Suprapubic skin (tissue), 4 donors: Measurements from ENCODE around the gene TNMD. TPM values are rescaled to one million over a fixed set of nuclear protein-coding genes. Genes with fewer than 3 reads are reported as not detected.

ENCODE experiments used
- DNase-seq, 2 donors: peaks; one replicate each; pipeline ENCODE4 v3.0.0-alpha.2; 2019; ENCODE audit warnings: low spot score in 2 of 2
- H3K27ac ChIP-seq: fragments of 200-600 bp; sonication (generic); one replicate; pipeline ENCODE4 v1.5.1; 2019
- H3K27me3 ChIP-seq: fragments of 200-600 bp; sonication (generic); one replicate; pipeline ENCODE4 v1.5.1; 2019
- H3K36me3 ChIP-seq: fragments of 200-600 bp; sonication (generic); one replicate; pipeline ENCODE4 v1.5.1; 2019
- H3K4me1 ChIP-seq: fragments of 200-600 bp; sonication (generic); one replicate; pipeline ENCODE4 v1.5.1; 2019
- H3K4me3 ChIP-seq: fragments of 200-600 bp; sonication (generic); one replicate; pipeline ENCODE4 v1.5.1; 2019; ENCODE audit warnings: mild to moderate bottlenecking
- H3K9me3 ChIP-seq: fragments of 200-600 bp; sonication (generic); one replicate; pipeline ENCODE4 v1.5.1; 2019
- EP300 ChIP-seq: sonication (generic); formaldehyde crosslinking; IDR thresholded peaks from one replicate; pipeline ENCODE4 v1.6.1; 2017; ENCODE audit warnings: antibody characterized with exemption
- POLR2A ChIP-seq, 2 donors: fragments of 450-650 bp; IDR thresholded peaks; one replicate each; pipeline ENCODE4 v1.6.1; 2017; ENCODE audit warnings: antibody characterized with exemption in 2 of 2, mild to moderate bottlenecking in 2 of 2, moderate library complexity in 2 of 2
- POLR2AphosphoS5 ChIP-seq, 3 donors: sonication (generic); formaldehyde crosslinking; IDR thresholded peaks; one replicate each; pipeline ENCODE4 v1.6.1; 2017; ENCODE audit warnings: antibody characterized with exemption in 3 of 3
- WGBS: methylation state at CpG from one replicate; pipeline ENCODE4 v1.1.5; 2018; 5-methylcytosine and 5-hydroxymethylcytosine counted together
- total RNA-seq, 4 donors: library from RNA; depleted of rRNA; stranded (reverse); fragments of >200 nt; gene quantifications; one replicate each; pipeline ENCODE4 v1.1.0, GENCODE V29; 2016
- TF ChIP-seq, protein P1 (sequence below), 2 donors: fragments of 200-600 bp in 1 of 2; fragments of 450-650 bp in 1 of 2; sonication (generic) in 1 of 2; IDR thresholded peaks; one replicate each; pipeline ENCODE4 v1.5.1; 2016 to 2019; ENCODE audit warnings: antibody characterized with exemption in 2 of 2, mild to moderate bottlenecking in 1 of 2, moderate library complexity in 1 of 2

Gene TNMD
- total RNA-seq, 4 donors from 2014 or later: 2.0 to 9.0 TPM; not detected in 2

GRCh38 chrX:100593126-100593525, 8.4 kb downstream of the TNMD start:
- DNase-seq: no peak
- H3K36me3 ChIP-seq: no peaks in the 10 kb centered on the region
- no peak for TF ChIP-seq POLR2AphosphoS5 (IDR thresholded peaks at IDR 0.05)
- TF ChIP-seq EP300: no peak
- TF ChIP-seq POLR2A (IDR thresholded peaks at IDR 0.05): no peak
- TF ChIP-seq, protein P1, sequence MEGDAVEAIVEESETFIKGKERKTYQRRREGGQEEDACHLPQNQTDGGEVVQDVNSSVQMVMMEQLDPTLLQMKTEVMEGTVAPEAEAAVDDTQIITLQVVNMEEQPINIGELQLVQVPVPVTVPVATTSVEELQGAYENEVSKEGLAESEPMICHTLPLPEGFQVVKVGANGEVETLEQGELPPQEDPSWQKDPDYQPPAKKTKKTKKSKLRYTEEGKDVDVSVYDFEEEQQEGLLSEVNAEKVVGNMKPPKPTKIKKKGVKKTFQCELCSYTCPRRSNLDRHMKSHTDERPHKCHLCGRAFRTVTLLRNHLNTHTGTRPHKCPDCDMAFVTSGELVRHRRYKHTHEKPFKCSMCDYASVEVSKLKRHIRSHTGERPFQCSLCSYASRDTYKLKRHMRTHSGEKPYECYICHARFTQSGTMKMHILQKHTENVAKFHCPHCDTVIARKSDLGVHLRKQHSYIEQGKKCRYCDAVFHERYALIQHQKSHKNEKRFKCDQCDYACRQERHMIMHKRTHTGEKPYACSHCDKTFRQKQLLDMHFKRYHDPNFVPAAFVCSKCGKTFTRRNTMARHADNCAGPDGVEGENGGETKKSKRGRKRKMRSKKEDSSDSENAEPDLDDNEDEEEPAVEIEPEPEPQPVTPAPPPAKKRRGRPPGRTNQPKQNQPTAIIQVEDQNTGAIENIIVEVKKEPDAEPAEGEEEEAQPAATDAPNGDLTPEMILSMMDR (IDR thresholded peaks at IDR 0.05): no peak
- H3K4me3 ChIP-seq: no peak overlapping the region
- no peaks in the 10 kb centered on the region for H3K9me3 ChIP-seq
- H3K27ac ChIP-seq: no peak overlapping the region
- no peaks in the 10 kb centered on the region for H3K27me3 ChIP-seq
- no peaks in the 10 kb centered on the region for H3K4me1 ChIP-seq
- 45% methylated on average over 2 of the region's 2 CpGs for WGBS

GRCh38 chrX:100593581-100593980, 8.8 kb downstream of the TNMD start:
- WGBS: 19% methylated on average over 2 of the region's 2 CpGs
- Histone ChIP-seq H3K4me3 (no peak overlapping the region), H3K4me1 (no peaks in the 10 kb centered on the region), H3K27me3 (no peaks in the 10 kb centered on the region), H3K9me3 (no peaks in the 10 kb centered on the region), H3K36me3 (no peaks in the 10 kb centered on the region), H3K27ac (no peak overlapping the region)
- TF ChIP-seq, protein P1 (IDR thresholded peaks at IDR 0.05): no peak
- no peak for TF ChIP-seq EP300
- TF ChIP-seq POLR2A (IDR thresholded peaks at IDR 0.05): no peak
- no peak for TF ChIP-seq POLR2AphosphoS5 (IDR thresholded peaks at IDR 0.05)
- no peak for DNase-seq

GRCh38 chrX:100596601-100597000, 11.9 kb downstream of the TNMD start:
- Histone ChIP-seq H3K27me3 (no peaks in the 10 kb centered on the region), H3K4me1 (no peaks in the 10 kb centered on the region), H3K27ac (no peak overlapping the region), H3K9me3 (no peaks in the 10 kb centered on the region), H3K36me3 (no peaks in the 10 kb centered on the region), H3K4me3 (no peak overlapping the region)
- 70% methylated on average over 2 of the region's 2 CpGs for WGBS
- no peak for TF ChIP-seq EP300
- TF ChIP-seq POLR2AphosphoS5 (IDR thresholded peaks at IDR 0.05): no peak
- no peak for TF ChIP-seq POLR2A (IDR thresholded peaks at IDR 0.05)
- TF ChIP-seq, protein P1 (IDR thresholded peaks at IDR 0.05): no peak
- no peak for DNase-seq

- Histone ChIP-seq H3K4me1 (no peaks in the 10 kb centered on the region), H3K4me3 (no peak overlapping the region), H3K36me3 (no peaks in the 10 kb centered on the region), H3K27ac (no peak overlapping the region), H3K27me3 (no peaks in the 10 kb centered on the region), H3K9me3 (no peaks in the 10 kb centered on the region)
- TF ChIP-seq, protein P1 (IDR thresholded peaks at IDR 0.05): no peak
- TF ChIP-seq EP300 (no peak), POLR2A (IDR thresholded peaks at IDR 0.05) (no peak), POLR2AphosphoS5 (IDR thresholded peaks at IDR 0.05) (no peak)
- 87% methylated on average over 9 of the region's 9 CpGs for WGBS
- no peak for DNase-seq
Observed at GRCh38 chrX:100599456-100599855, 14.7 kb downstream of the TNMD start.

DNA sequence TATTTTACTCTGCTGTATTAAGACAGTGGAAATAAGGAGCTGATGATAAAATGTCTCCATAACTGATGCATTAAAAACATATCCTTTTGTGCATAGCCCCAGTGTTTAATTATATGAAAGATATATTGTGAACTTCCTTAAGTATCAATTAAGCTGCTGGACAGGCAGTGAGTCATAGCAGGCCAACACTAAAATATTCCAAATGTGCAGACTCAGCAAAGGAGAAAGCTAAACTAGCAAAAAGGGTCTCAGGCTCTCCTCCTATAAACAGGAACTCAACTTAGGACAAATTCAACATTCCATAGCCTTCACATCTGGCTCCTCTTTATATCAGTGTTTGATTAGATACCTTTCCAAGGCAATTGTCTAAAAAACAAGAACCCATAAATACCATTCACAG, 15.6 kb downstream of the TNMD start:
- no peak for DNase-seq
- no peaks in the 10 kb centered on the region for H3K36me3 ChIP-seq
- TF ChIP-seq EP300: no peak
- TF ChIP-seq POLR2A (IDR thresholded peaks at IDR 0.05): no peak
- no peak for TF ChIP-seq POLR2AphosphoS5 (IDR thresholded peaks at IDR 0.05)
- TF ChIP-seq, protein P1 (IDR thresholded peaks at IDR 0.05): no peak
- H3K4me3 ChIP-seq: no peak overlapping the region
- H3K4me1 ChIP-seq: no peaks in the 10 kb centered on the region
- H3K27ac ChIP-seq: no peak overlapping the region
- H3K27me3 ChIP-seq: no peaks in the 10 kb centered on the region
- no peaks in the 10 kb centered on the region for H3K9me3 ChIP-seq
